K562 (cell line): ENCODE data around the gene CREG1. TPM values are rescaled to one million over a fixed set of nuclear protein-coding genes. Genes with fewer than 3 reads are reported as not detected.

ENCODE experiments used
- ATAC-seq: fragments of 200-7000 bp; cut with Tn5 transposase; 3 replicates; pipeline ENCODE4 v1.9.1; 2020; ENCODE audit warnings: moderate library complexity
- BruUV-seq: library from RNA; stranded (reverse); fragments of 400-500 nt; replicated peaks from 2 replicates; lab custom pipeline; 2021; lab: Mats Ljungman, UMichigan
- CTCF ChIA-PET: fragments of 300-600 bp; formaldehyde crosslinking; extraction: SDS; loops from one replicate; lab custom pipeline; 2021; ENCODE audit warnings: low intra/inter-chr PET ratio; lab: Yijun Ruan, JAX
- POLR2A ChIA-PET: fragments of 300-600, 350-650 bp; sonication (Branson Sonifier 250); formaldehyde crosslinking; extraction: SDS; loops from one replicate; lab custom pipeline; 2021; ENCODE audit warnings: antibody characterized with exemption, inconsistent platforms; lab: Yijun Ruan, JAX
- DNase-seq, 4 experiments: peaks; one replicate each; pipeline versions ENCODE4 v3.0.0 to v3.0.0-alpha.2; 2011 to 2018; ENCODE audit warnings: low spot score in 3 of 4, mixed read lengths in 3 of 4; ENCODE audit errors: extremely low read depth in 1 of 4
- FAIRE-seq: peaks from 2 replicates; lab custom pipeline; 2011; peaks lifted over from hg19 to GRCh38; lab: Jason Lieb, UNC
- H2AFZ ChIP-seq: 2 replicates; pipeline ENCODE4 v1.6.0; 2011; ENCODE audit warnings: low read depth, low read length, control low read depth, inconsistent platforms
- H3K27ac ChIP-seq: fragments of 200-600 bp; 3 replicates; pipeline ENCODE4 v1.8.0; 2011; ENCODE audit warnings: low read depth, mild to moderate bottlenecking, control low read depth, inconsistent platforms, low read length, moderate library complexity, mixed read lengths; ENCODE audit errors: extremely low read depth
- H3K27me3 ChIP-seq, 2 experiments: fragments of 300-600 bp in 1 of 2; 2 replicates in 1 of 2; 3 replicates in 1 of 2; pipeline versions ENCODE4 v1.6.0 to v1.8.0; 2011; ENCODE audit warnings: inconsistent platforms in 2 of 2, low read length in 2 of 2, mild to moderate bottlenecking in 1 of 2, mixed read lengths in 1 of 2, moderate library complexity in 1 of 2; ENCODE audit not compliant: control insufficient read depth in 2 of 2, insufficient read depth in 2 of 2
- H3K36me3 ChIP-seq: fragments of 300-600 bp; 3 replicates; pipeline ENCODE4 v1.8.0; 2011; ENCODE audit warnings: mild to moderate bottlenecking, low read length, inconsistent platforms; ENCODE audit not compliant: control insufficient read depth, insufficient read depth
- H3K4me1 ChIP-seq, 2 experiments: fragments of 200-600 bp in 1 of 2; replicated peaks in 1 of 2; 2 replicates in 1 of 2; 3 replicates in 1 of 2; pipeline versions ENCODE4 v1.5.1 to v1.8.0; 2011; ENCODE audit warnings: inconsistent platforms in 2 of 2, low read length in 2 of 2, mild to moderate bottlenecking in 1 of 2, mixed read lengths in 1 of 2, moderate library complexity in 1 of 2; ENCODE audit not compliant: control insufficient read depth in 2 of 2, insufficient read depth in 2 of 2
- H3K4me2 ChIP-seq: 2 replicates; pipeline ENCODE4 v1.6.1; 2011; ENCODE audit warnings: low read length, control low read depth, inconsistent platforms, mixed read lengths; ENCODE audit not compliant: insufficient read depth
- H3K4me3 ChIP-seq: fragments of 200-600 bp; sonication (generic), shearing (Covaris generic); 2 replicates; pipeline ENCODE4 v1.5.1; 2016; ENCODE audit warnings: control low read depth, inconsistent platforms
- H3K79me2 ChIP-seq: fragments of 200-600 bp; 3 replicates; pipeline ENCODE4 v1.8.0; 2011; ENCODE audit warnings: low read length, inconsistent platforms; ENCODE audit not compliant: control insufficient read depth, insufficient read depth
- H3K9ac ChIP-seq, 2 experiments: 2 replicates each; pipeline versions ENCODE4 v1.6.0 to v1.6.1; 2011; ENCODE audit warnings: low read depth in 2 of 2, low read length in 2 of 2, control low read depth in 1 of 2, inconsistent platforms in 1 of 2, mild to moderate bottlenecking in 1 of 2, mixed read lengths in 1 of 2; ENCODE audit not compliant: insufficient read depth in 1 of 2
- H3K9me1 ChIP-seq: one replicate; pipeline ENCODE4 v1.6.0; 2011; ENCODE audit warnings: inconsistent platforms, mild to moderate bottlenecking, low read length, moderate library complexity; ENCODE audit not compliant: control insufficient read depth, insufficient read depth
- H3K9me3 ChIP-seq: replicated peaks from 2 replicates; pipeline ENCODE4 v1.5.1; 2011; ENCODE audit warnings: low read depth, low read length, inconsistent platforms; ENCODE audit not compliant: control insufficient read depth, insufficient read depth
- H4K20me1 ChIP-seq: replicated peaks from 2 replicates; pipeline ENCODE4 v1.6.1; 2011; ENCODE audit warnings: low read length, inconsistent platforms, mixed read lengths; ENCODE audit not compliant: control insufficient read depth, insufficient read depth
- BRD4 ChIP-seq: fragments of 200-600 bp; sonication (generic); IDR thresholded peaks from 2 replicates; pipeline ENCODE4 v1.6.1; 2017; ENCODE audit warnings: inconsistent platforms
- CAMTA2 ChIP-seq: fragments of 250-450 bp; sonication (Bioruptor Pico); conservative IDR thresholded peaks from 2 replicates; pipeline ENCODE4 v1.5.1; 2022
- CREM ChIP-seq: IDR thresholded peaks from 2 replicates; pipeline ENCODE4 v1.6.1; 2014; ENCODE audit warnings: antibody characterized with exemption, low read depth
- GABPA ChIP-seq: fragments of 200-800 bp; sonication (Bioruptor generic); conservative IDR thresholded peaks from 2 replicates; pipeline ENCODE4 v1.6.1; 2016; ENCODE audit warnings: low read depth, missing genetic modification characterization, missing compliant biosample characterization
- HNRNPH1 ChIP-seq: fragments of 200-400 bp; formaldehyde crosslinking; optimal IDR thresholded peaks from 2 replicates; pipeline ENCODE3; 2017; ENCODE audit warnings: low read depth, mild to moderate bottlenecking, low read length, moderate library complexity
- KLF16 ChIP-seq: IDR thresholded peaks from 2 replicates; pipeline ENCODE4 v1.6.1; 2016; ENCODE audit warnings: antibody characterized with exemption
- MTA2 ChIP-seq: fragments of 450-650 bp; IDR thresholded peaks from 2 replicates; pipeline ENCODE4 v1.6.1; 2016; ENCODE audit warnings: low read depth
- OTX1 ChIP-seq: fragments of 450-650 bp; formaldehyde crosslinking; IDR thresholded peaks from 2 replicates; pipeline ENCODE4 v1.4.0; 2022; ENCODE audit warnings: mild to moderate bottlenecking
- RBM39 ChIP-seq: fragments of 200-400 bp; formaldehyde crosslinking; optimal IDR thresholded peaks from 2 replicates; pipeline ENCODE3; 2018; ENCODE audit warnings: low read depth, low read length
- ZC3H8 ChIP-seq: fragments of 450-650 bp; IDR thresholded peaks from 2 replicates; pipeline ENCODE4 v1.6.1; 2017
- ZFP1 ChIP-seq: fragments of 450-650 bp; formaldehyde crosslinking; IDR thresholded peaks from 2 replicates; pipeline ENCODE4 v1.4.0; 2020; ENCODE audit warnings: mild to moderate bottlenecking, mixed read lengths
- ZNF143 ChIP-seq: sonication (generic); formaldehyde crosslinking; IDR thresholded peaks from 2 replicates; pipeline ENCODE4 v1.9.0; 2022; ENCODE audit warnings: mild to moderate bottlenecking, missing genetic modification reagents
- ZNF239 ChIP-seq: fragments of 250-450 bp; sonication (Bioruptor Pico); IDR thresholded peaks from 2 replicates; pipeline ENCODE4 v1.4.0; 2020; ENCODE audit warnings: mild to moderate bottlenecking
- ZNF699 ChIP-seq: fragments of 250-450 bp; sonication (Bioruptor Pico); IDR thresholded peaks from 2 replicates; pipeline ENCODE4 v1.8.0; 2021; ENCODE audit warnings: mild to moderate bottlenecking, moderate library complexity; ENCODE audit not compliant: insufficient replicate concordance
- WGBS: fragments of 100-300 bp; shearing (Covaris generic); methylation state at CpG from one replicate; pipeline ENCODE4 v1.1.6; 2016; ENCODE audit warnings: low coverage, mixed read lengths; ENCODE audit not compliant: insufficient coverage; ENCODE audit errors: missing lambda C conversion rate; 5-methylcytosine and 5-hydroxymethylcytosine counted together
- in situ Hi-C: fragments of 300-500 bp; cut with MboI; formaldehyde crosslinking; loops from 4 replicates; pipeline ENCODE4 v1.15.0; 2018; ENCODE audit warnings: inconsistent platforms, mixed read lengths
- intact Hi-C: fragments of 100-400 bp; cut with micrococcal nuclease; formaldehyde crosslinking; loops from 2 replicates; pipeline ENCODE4 v1.14.2; 2022
- polyA plus RNA-seq, 8 experiments: library from polyadenylated mRNA; depleted of rRNA in 4 of 8; stranded (reverse) in 5 of 8; unstranded in 3 of 8; fragments of >200 nt; fragmentation: Nextera tagmentation in 2 of 8; fragmentation: Illumina TruSeq in 1 of 8; extraction: Ambion mirVana in 2 of 8; extraction: Trizol in 1 of 8; gene quantifications; 2 replicates each; pipeline versions ENCODE4 v1.2.1 to v1.2.3, GENCODE V29; 2011 to 2014; ENCODE audit warnings: inconsistent platforms in 1 of 8, missing spikeins in 1 of 8
- total RNA-seq, 7 experiments: library from RNA; depleted of rRNA in 6 of 7; stranded (reverse); fragments of >200 nt in 6 of 7; fragmentation: Illumina TruSeq in 2 of 7; extraction: Trizol in 2 of 7; gene quantifications; 2 replicates each; pipeline versions ENCODE4 v1.2.1 to v1.2.3, GENCODE V29; 2011 to 2021; ENCODE audit warnings: low replicate concordance in 1 of 7
- TF ChIP-seq, protein P1 (sequence below): fragments of 250-450 bp; sonication (Bioruptor Pico); IDR thresholded peaks from 2 replicates; pipeline ENCODE4 v1.8.0; 2022; ENCODE audit warnings: moderate library complexity, mild to moderate bottlenecking, inconsistent platforms
- TF ChIP-seq, protein P2 (sequence below): fragments of 450-650 bp; IDR thresholded peaks from 2 replicates; pipeline ENCODE4 v1.6.1; 2017; ENCODE audit warnings: antibody characterized with exemption, mild to moderate bottlenecking
- TF ChIP-seq, protein P3 (sequence below): fragments of 450-650 bp; IDR thresholded peaks from 2 replicates; pipeline ENCODE4 v1.6.1; 2016; ENCODE audit warnings: low read depth, mild to moderate bottlenecking, moderate library complexity
- TF ChIP-seq, protein P4 (sequence below): sonication (generic); formaldehyde crosslinking; IDR thresholded peaks from 2 replicates; pipeline ENCODE4 v1.5.0; 2020; ENCODE audit warnings: missing genetic modification reagents
- TF ChIP-seq, protein P5 (sequence below): fragments of 450-650 bp; formaldehyde crosslinking; IDR thresholded peaks from 2 replicates; pipeline ENCODE4 v1.4.0; 2022; ENCODE audit warnings: mild to moderate bottlenecking, moderate library complexity

The CREG1 gene
- total and polyA plus RNA-seq, 9 of the 15 experiments (the other 6 are each of a cell fraction or from before 2014, with no cell fraction given) = 45.7 to 272 (median 161) TPM

DNA sequence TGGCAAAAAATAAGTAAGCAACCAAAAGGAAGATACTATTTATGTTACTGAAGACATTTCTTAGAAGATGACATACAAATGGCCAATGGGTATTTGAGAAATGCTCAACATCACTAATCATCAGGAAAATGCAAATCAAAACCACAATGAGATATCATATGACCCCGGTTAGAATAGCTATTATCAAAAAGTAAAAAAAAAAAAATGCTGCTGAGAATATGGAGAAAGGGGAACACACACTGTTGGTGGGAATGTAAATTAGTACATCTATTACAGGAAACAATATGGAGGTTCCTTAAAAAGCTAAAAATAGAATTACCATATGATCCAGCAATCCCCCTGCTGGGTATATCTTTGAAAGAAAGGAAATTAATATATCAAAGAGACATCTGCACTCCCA lies 34.3 kb upstream of the CREG1 start:
- no peak overlapping the region for H3K9ac ChIP-seq
- no peaks in the 10 kb centered on the region for H3K36me3 ChIP-seq
- no TSS peak for BruUV-seq
- DNase-seq (no peak), ATAC-seq (no peak), FAIRE-seq (no peak)
- H3K4me1 ChIP-seq = peaks cover 0 to 2% of the 10 kb centered on the region in 2 experiments; a peak in 3 of 5 replicates
- no peak overlapping the region for H3K27ac ChIP-seq
- H3K9me3 ChIP-seq = no peaks in the 10 kb centered on the region
- POLR2A ChIA-PET = interaction anchor here (0.6 to 1.6 kb wide), 3 partner anchors 9 to 16 kb away, joined by 3 read pairs; no protein-coding TSS in a partner anchor
- no peaks in the 10 kb centered on the region for H4K20me1 ChIP-seq
- H3K4me3 ChIP-seq = no peak overlapping the region
- no peaks in the 10 kb centered on the region for H3K9me1 ChIP-seq
- CTCF ChIA-PET = no interaction called here
- no peaks in the 10 kb centered on the region for H3K79me2 ChIP-seq
- intact Hi-C loops (no loop called here), in situ Hi-C loops (no loop called here)
- H3K4me2 ChIP-seq = no peak overlapping the region
- 9% methylated on average over 1 of the region's 1 CpG for WGBS
- no peak overlapping the region for H2AFZ ChIP-seq
- no peak for TF ChIP-seq ZFP1 (CRISPR knock-in tag)
- no peak for TF ChIP-seq CAMTA2
- no peak for TF ChIP-seq RBM39
- TF ChIP-seq ZNF699 (CRISPR knock-in tag) = no peak
- no peak for TF ChIP-seq ZNF143 (CRISPR knock-in tag)
- no peak for TF ChIP-seq OTX1 (CRISPR knock-in tag)
- no peak for TF ChIP-seq GABPA (tag)
- TF ChIP-seq, protein P1, sequence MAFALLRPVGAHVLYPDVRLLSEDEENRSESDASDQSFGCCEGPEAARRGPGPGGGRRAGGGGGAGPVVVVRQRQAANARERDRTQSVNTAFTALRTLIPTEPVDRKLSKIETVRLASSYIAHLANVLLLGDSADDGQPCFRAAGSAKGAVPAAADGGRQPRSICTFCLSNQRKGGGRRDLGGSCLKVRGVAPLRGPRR = no peak
- TF ChIP-seq BRD4 = no peak
- TF ChIP-seq HNRNPH1 = no peak
- TF ChIP-seq, protein P2, sequence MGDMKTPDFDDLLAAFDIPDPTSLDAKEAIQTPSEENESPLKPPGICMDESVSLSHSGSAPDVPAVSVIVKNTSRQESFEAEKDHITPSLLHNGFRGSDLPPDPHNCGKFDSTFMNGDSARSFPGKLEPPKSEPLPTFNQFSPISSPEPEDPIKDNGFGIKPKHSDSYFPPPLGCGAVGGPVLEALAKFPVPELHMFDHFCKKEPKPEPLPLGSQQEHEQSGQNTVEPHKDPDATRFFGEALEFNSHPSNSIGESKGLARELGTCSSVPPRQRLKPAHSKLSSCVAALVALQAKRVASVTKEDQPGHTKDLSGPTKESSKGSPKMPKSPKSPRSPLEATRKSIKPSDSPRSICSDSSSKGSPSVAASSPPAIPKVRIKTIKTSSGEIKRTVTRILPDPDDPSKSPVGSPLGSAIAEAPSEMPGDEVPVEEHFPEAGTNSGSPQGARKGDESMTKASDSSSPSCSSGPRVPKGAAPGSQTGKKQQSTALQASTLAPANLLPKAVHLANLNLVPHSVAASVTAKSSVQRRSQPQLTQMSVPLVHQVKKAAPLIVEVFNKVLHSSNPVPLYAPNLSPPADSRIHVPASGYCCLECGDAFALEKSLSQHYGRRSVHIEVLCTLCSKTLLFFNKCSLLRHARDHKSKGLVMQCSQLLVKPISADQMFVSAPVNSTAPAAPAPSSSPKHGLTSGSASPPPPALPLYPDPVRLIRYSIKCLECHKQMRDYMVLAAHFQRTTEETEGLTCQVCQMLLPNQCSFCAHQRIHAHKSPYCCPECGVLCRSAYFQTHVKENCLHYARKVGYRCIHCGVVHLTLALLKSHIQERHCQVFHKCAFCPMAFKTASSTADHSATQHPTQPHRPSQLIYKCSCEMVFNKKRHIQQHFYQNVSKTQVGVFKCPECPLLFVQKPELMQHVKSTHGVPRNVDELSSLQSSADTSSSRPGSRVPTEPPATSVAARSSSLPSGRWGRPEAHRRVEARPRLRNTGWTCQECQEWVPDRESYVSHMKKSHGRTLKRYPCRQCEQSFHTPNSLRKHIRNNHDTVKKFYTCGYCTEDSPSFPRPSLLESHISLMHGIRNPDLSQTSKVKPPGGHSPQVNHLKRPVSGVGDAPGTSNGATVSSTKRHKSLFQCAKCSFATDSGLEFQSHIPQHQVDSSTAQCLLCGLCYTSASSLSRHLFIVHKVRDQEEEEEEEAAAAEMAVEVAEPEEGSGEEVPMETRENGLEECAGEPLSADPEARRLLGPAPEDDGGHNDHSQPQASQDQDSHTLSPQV = no peak
- TF ChIP-seq, protein P3, sequence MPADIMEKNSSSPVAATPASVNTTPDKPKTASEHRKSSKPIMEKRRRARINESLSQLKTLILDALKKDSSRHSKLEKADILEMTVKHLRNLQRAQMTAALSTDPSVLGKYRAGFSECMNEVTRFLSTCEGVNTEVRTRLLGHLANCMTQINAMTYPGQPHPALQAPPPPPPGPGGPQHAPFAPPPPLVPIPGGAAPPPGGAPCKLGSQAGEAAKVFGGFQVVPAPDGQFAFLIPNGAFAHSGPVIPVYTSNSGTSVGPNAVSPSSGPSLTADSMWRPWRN = no peak
- no peak for TF ChIP-seq MTA2
- TF ChIP-seq CREM = no peak
- no peak for TF ChIP-seq KLF16
- no peak for TF ChIP-seq ZC3H8
- TF ChIP-seq, protein P4, sequence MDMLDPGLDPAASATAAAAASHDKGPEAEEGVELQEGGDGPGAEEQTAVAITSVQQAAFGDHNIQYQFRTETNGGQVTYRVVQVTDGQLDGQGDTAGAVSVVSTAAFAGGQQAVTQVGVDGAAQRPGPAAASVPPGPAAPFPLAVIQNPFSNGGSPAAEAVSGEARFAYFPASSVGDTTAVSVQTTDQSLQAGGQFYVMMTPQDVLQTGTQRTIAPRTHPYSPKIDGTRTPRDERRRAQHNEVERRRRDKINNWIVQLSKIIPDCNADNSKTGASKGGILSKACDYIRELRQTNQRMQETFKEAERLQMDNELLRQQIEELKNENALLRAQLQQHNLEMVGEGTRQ (CRISPR knock-in tag) = no peak
- no peak for TF ChIP-seq ZNF239
- TF ChIP-seq, protein P5, sequence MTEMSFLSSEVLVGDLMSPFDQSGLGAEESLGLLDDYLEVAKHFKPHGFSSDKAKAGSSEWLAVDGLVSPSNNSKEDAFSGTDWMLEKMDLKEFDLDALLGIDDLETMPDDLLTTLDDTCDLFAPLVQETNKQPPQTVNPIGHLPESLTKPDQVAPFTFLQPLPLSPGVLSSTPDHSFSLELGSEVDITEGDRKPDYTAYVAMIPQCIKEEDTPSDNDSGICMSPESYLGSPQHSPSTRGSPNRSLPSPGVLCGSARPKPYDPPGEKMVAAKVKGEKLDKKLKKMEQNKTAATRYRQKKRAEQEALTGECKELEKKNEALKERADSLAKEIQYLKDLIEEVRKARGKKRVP (CRISPR knock-in tag) = no peak
- H3K27me3 ChIP-seq = no peaks in the 10 kb centered on the region
